H1 (cell line): ENCODE data around the gene METTL14. TPM values are rescaled to one million over a fixed set of nuclear protein-coding genes. Genes with fewer than 3 reads are reported as not detected.

Experiments used
- CTCF ChIA-PET: fragments of 300-600 bp; sonication (Branson Sonifier 250); formaldehyde crosslinking; loops from one replicate; lab custom pipeline; 2021; ENCODE audit not compliant: partially characterized antibody; lab: Charles Lee
- POLR2A ChIA-PET: fragments of 300-600 bp; sonication (Branson Sonifier 250); formaldehyde crosslinking; loops from one replicate; lab custom pipeline; 2021; ENCODE audit warnings: inconsistent platforms; ENCODE audit not compliant: partially characterized antibody; lab: Charles Lee
- DNase-seq, 2 experiments: peaks; one replicate each; pipeline versions ENCODE4 v3.0.0 to v3.0.0-alpha.2; 2010 to 2022; ENCODE audit warnings: low spot score in 2 of 2, low read depth in 1 of 2, mixed read lengths in 1 of 2
- FAIRE-seq: peaks from 2 replicates; lab custom pipeline; 2011; peaks lifted over from hg19 to GRCh38; lab: Jason Lieb, UNC
- H2AFZ ChIP-seq: 2 replicates; pipeline ENCODE4 v1.8.1; 2012; ENCODE audit warnings: low read length, inconsistent platforms
- H2AK5ac ChIP-seq: 2 replicates; pipeline ENCODE4 v1.6.1; 2013; ENCODE audit warnings: low read depth, low read length
- H2BK120ac ChIP-seq: replicated peaks from 2 replicates; pipeline ENCODE3; 2013; ENCODE audit warnings: low read depth, low read length, inconsistent platforms
- H2BK12ac ChIP-seq: 2 replicates; pipeline ENCODE4 v1.6.1; 2013; ENCODE audit warnings: low read depth, low read length
- H2BK15ac ChIP-seq: 2 replicates; pipeline ENCODE4 v1.6.1; 2013; ENCODE audit warnings: low read length
- H2BK20ac ChIP-seq: 2 replicates; pipeline ENCODE4 v1.6.1; 2013; ENCODE audit warnings: low read length
- H2BK5ac ChIP-seq: 2 replicates; pipeline ENCODE4 v1.6.1; 2013; ENCODE audit warnings: low read depth, low read length
- H3K14ac ChIP-seq: 2 replicates; pipeline ENCODE4 v1.6.1; 2013; ENCODE audit warnings: inconsistent platforms; ENCODE audit not compliant: insufficient read length
- H3K18ac ChIP-seq: 2 replicates; pipeline ENCODE4 v1.6.1; 2013; ENCODE audit warnings: low read length; ENCODE audit errors: extremely low read depth
- H3K23ac ChIP-seq: 2 replicates; pipeline ENCODE4 v1.6.1; 2013; ENCODE audit warnings: inconsistent platforms; ENCODE audit not compliant: insufficient read length
- H3K23me2 ChIP-seq: 2 replicates; pipeline ENCODE4 v1.6.1; 2013; ENCODE audit warnings: low read depth, low read length
- H3K27ac ChIP-seq: 2 replicates; pipeline ENCODE4 v1.6.1; 2011; ENCODE audit warnings: low read depth, low read length, inconsistent platforms
- H3K27me3 ChIP-seq, 4 experiments: replicated peaks in 1 of 4; 1 replicate in 1 of 4; 2 replicates in 3 of 4; pipeline versions ENCODE4 v1.6.1 to v1.8.1; 2011 to 2013; ENCODE audit warnings: low read length in 3 of 4, mild to moderate bottlenecking in 3 of 4, inconsistent platforms in 2 of 4, mixed read lengths in 2 of 4, moderate library complexity in 1 of 4; ENCODE audit not compliant: control insufficient read depth in 3 of 4, insufficient read depth in 3 of 4; ENCODE audit errors: extremely low read depth in 1 of 4
- H3K36me3 ChIP-seq, 4 experiments: 2 replicates each; pipeline versions ENCODE4 v1.6.1 to v1.8.1; 2011 to 2013; ENCODE audit warnings: mild to moderate bottlenecking in 4 of 4, low read length in 3 of 4, moderate library complexity in 2 of 4, control low read depth in 1 of 4, inconsistent platforms in 1 of 4; ENCODE audit not compliant: insufficient read depth in 4 of 4, control insufficient read depth in 2 of 4
- H3K4ac ChIP-seq: replicated peaks from 2 replicates; pipeline ENCODE3; 2013; ENCODE audit warnings: low read length, low read depth, mixed read lengths, inconsistent platforms; ENCODE audit not compliant: insufficient read length
- H3K4me1 ChIP-seq, 4 experiments: replicated peaks in 1 of 4; 1 replicate in 1 of 4; 2 replicates in 3 of 4; pipeline versions ENCODE4 v1.6.1 to v1.8.1; 2011 to 2013; ENCODE audit warnings: low read length in 3 of 4, inconsistent platforms in 2 of 4, mixed read lengths in 1 of 4; ENCODE audit not compliant: insufficient read depth in 4 of 4, control insufficient read depth in 3 of 4
- H3K4me2 ChIP-seq, 2 experiments: 2 replicates each; pipeline versions ENCODE4 v1.6.1 to v1.8.1; 2011 to 2013; ENCODE audit warnings: low read depth in 2 of 2, low read length in 2 of 2, control low read depth in 1 of 2, inconsistent platforms in 1 of 2, mild to moderate bottlenecking in 1 of 2; ENCODE audit not compliant: insufficient read depth in 1 of 2
- H3K4me3 ChIP-seq, 4 experiments: fragments of 200-600, 300-600 bp in 1 of 4; sonication (generic), shearing (Covaris generic), sonication (Bioruptor Twin) in 1 of 4; 2 replicates each; pipeline versions ENCODE4 v1.5.1 to v1.8.1; 2011 to 2016; ENCODE audit warnings: low read length in 4 of 4, low read depth in 3 of 4, control low read depth in 2 of 4, inconsistent platforms in 2 of 4, mild to moderate bottlenecking in 2 of 4, mixed read lengths in 1 of 4, moderate library complexity in 1 of 4; ENCODE audit not compliant: insufficient read depth in 2 of 4; ENCODE audit errors: extremely low read depth in 1 of 4
- H3K56ac ChIP-seq: replicated peaks from 2 replicates; pipeline ENCODE3; 2013; ENCODE audit warnings: low read depth, mild to moderate bottlenecking, mixed read lengths, low read length, inconsistent platforms; ENCODE audit not compliant: insufficient read length
- H3K79me1 ChIP-seq: 2 replicates; pipeline ENCODE4 v1.6.1; 2013; ENCODE audit warnings: low read depth, low read length, control low read depth
- H3K79me2 ChIP-seq, 2 experiments: 2 replicates each; pipeline versions ENCODE4 v1.6.1 to v1.8.1; 2012 to 2013; ENCODE audit warnings: low read length in 2 of 2, mild to moderate bottlenecking in 2 of 2, inconsistent platforms in 1 of 2; ENCODE audit not compliant: insufficient read depth in 2 of 2, control insufficient read depth in 1 of 2
- H3K9ac ChIP-seq, 4 experiments: replicated peaks in 1 of 4; 1 replicate in 1 of 4; 2 replicates in 3 of 4; pipeline versions ENCODE4 v1.6.1 to v1.8.1; 2011 to 2013; ENCODE audit warnings: low read depth in 3 of 4, low read length in 3 of 4, control low read depth in 2 of 4, mild to moderate bottlenecking in 2 of 4, moderate library complexity in 2 of 4, inconsistent platforms in 1 of 4; ENCODE audit errors: extremely low read depth in 1 of 4
- H3K9me3 ChIP-seq, 2 experiments: 2 replicates each; pipeline versions ENCODE4 v1.6.1 to v1.8.1; 2012 to 2013; ENCODE audit warnings: mild to moderate bottlenecking in 2 of 2, moderate library complexity in 2 of 2, control low read depth in 1 of 2, inconsistent platforms in 1 of 2, low read depth in 1 of 2, low read length in 1 of 2, mixed read lengths in 1 of 2; ENCODE audit not compliant: insufficient read depth in 2 of 2
- H4K20me1 ChIP-seq, 2 experiments: replicated peaks in 1 of 2; 2 replicates each; pipeline versions ENCODE3 to v1.8.1; 2011 to 2013; ENCODE audit warnings: inconsistent platforms in 2 of 2, low read length in 2 of 2, mild to moderate bottlenecking in 1 of 2; ENCODE audit not compliant: insufficient read depth in 2 of 2, control insufficient read depth in 1 of 2
- H4K5ac ChIP-seq: 2 replicates; pipeline ENCODE4 v1.6.1; 2013; ENCODE audit warnings: low read length, low read depth, mixed read lengths, inconsistent platforms; ENCODE audit not compliant: insufficient read length
- H4K8ac ChIP-seq: 2 replicates; pipeline ENCODE4 v1.8.0; 2013; ENCODE audit warnings: mild to moderate bottlenecking, moderate library complexity, low read length, inconsistent platforms; ENCODE audit not compliant: insufficient read depth; ENCODE audit errors: extremely low read depth
- H4K91ac ChIP-seq: replicated peaks from 2 replicates; pipeline ENCODE3; 2013; ENCODE audit warnings: low read length, mixed read lengths, inconsistent platforms; ENCODE audit not compliant: insufficient read length
- MAFK ChIP-seq: IDR thresholded peaks from 2 replicates; pipeline ENCODE4 v1.6.1; 2012; ENCODE audit warnings: low read depth, mild to moderate bottlenecking, improper control_type of control experiment, low read length
- SRF ChIP-seq: IDR thresholded peaks from 2 replicates; pipeline ENCODE4 v1.6.1; 2011; ENCODE audit warnings: mild to moderate bottlenecking, low read depth, low read length, moderate library complexity
- ZNF274 ChIP-seq: IDR thresholded peaks from 2 replicates; pipeline ENCODE4 v1.7.0; 2012; ENCODE audit warnings: low read length, borderline replicate concordance; ENCODE audit errors: extremely low read depth
- WGBS, 2 experiments: shearing (Covaris generic) in 1 of 2; methylation state at CpG; one replicate each; pipeline versions ENCODE4 v1.1.6 to v1.1.7; 2013 to 2015; ENCODE audit warnings: low lambda C conversion rate in 2 of 2, mixed read lengths in 2 of 2, inconsistent platforms in 1 of 2, low coverage in 1 of 2, missing lambda C conversion rate in 1 of 2; ENCODE audit not compliant: insufficient replicate concordance in 2 of 2, insufficient coverage in 1 of 2, insufficient read length in 1 of 2; ENCODE audit errors: extremely low coverage in 1 of 2, missing lambda C conversion rate in 1 of 2; 5-methylcytosine and 5-hydroxymethylcytosine counted together
- polyA plus RNA-seq, 7 experiments: library from polyadenylated mRNA; depleted of rRNA in 3 of 7; stranded (reverse) in 5 of 7; unstranded in 2 of 7; fragments of >200 nt in 5 of 7; fragments of 200-250 nt in 2 of 7; gene quantifications; 1 replicate in 5 of 7; 2 replicates in 1 of 7; 4 replicates in 1 of 7; pipeline versions ENCODE4 v1.2.1 to v1.2.3, GENCODE V29; 2011 to 2013; ENCODE audit warnings: missing spikeins in 2 of 7, mixed read lengths in 2 of 7
- total RNA-seq: library from RNA; stranded (reverse); fragmentation: NEBNext Ultra II Directional; extraction: Animal tissue kit (Norgen Biotek cat#: 25700); gene quantifications from 2 replicates; pipeline ENCODE4 v1.2.1, GENCODE V29; 2021

METTL14 gene
- total and polyA plus RNA-seq, 2 of the 8 experiments (the other 6 are each of a cell fraction or from before 2014, with no cell fraction given): 8.8 to 57.3 TPM

- DNase-seq: no peak
- no peak overlapping the region for H3K18ac ChIP-seq
- H2BK15ac ChIP-seq: no peak overlapping the region
- H3K56ac ChIP-seq: no peak overlapping the region
- no peaks in the 10 kb centered on the region for H4K20me1 ChIP-seq
- H2BK12ac ChIP-seq: no peak overlapping the region
- no peaks in the 10 kb centered on the region for H3K4me1 ChIP-seq
- 90% methylated on average over 7 of the region's 7 CpGs; no CpG with 5 or more reads in 1 of the 2 experiments for WGBS, 2 experiments
- H3K9me3 ChIP-seq: no peaks in the 10 kb centered on the region
- H3K14ac ChIP-seq: no peak overlapping the region
- ChIA-PET POLR2A (no interaction called here), CTCF (interaction anchor here (1.2 kb wide), 1 partner anchor 237 kb away, joined by 3 read pairs; no protein-coding TSS in a partner anchor)
- H3K4ac ChIP-seq: no peak overlapping the region
- H2AFZ ChIP-seq: no peak overlapping the region
- H3K23ac ChIP-seq: no peak overlapping the region
- peaks cover 8 to 60% (median 38%) of the 10 kb centered on the region in 4 experiments for H3K36me3 ChIP-seq
- no peak overlapping the region for H3K4me2 ChIP-seq
- H4K91ac ChIP-seq: no peak overlapping the region
- no peak overlapping the region for H2BK5ac ChIP-seq
- H3K79me1 ChIP-seq: no peaks in the 10 kb centered on the region
- no peaks in the 10 kb centered on the region for H3K23me2 ChIP-seq
- H4K8ac ChIP-seq: no peak overlapping the region
- no peak overlapping the region for H3K4me3 ChIP-seq
- H3K27ac ChIP-seq: no peak overlapping the region
- FAIRE-seq: no peak
- no peaks in the 10 kb centered on the region for H3K27me3 ChIP-seq
- H2AK5ac ChIP-seq: no peak overlapping the region
- no peak overlapping the region for H3K9ac ChIP-seq
- no peak for TF ChIP-seq MAFK
- no peak for TF ChIP-seq ZNF274
- no peak for TF ChIP-seq SRF
- no peak overlapping the region for H4K5ac ChIP-seq
- no peaks in the 10 kb centered on the region for H3K79me2 ChIP-seq
- H2BK120ac ChIP-seq: no peak overlapping the region
- H2BK20ac ChIP-seq: no peak overlapping the region
These were observed 49.5 kb downstream of the METTL14 start for GRCh38 chr4:118734491-118735205.
